ENCODE measurements around the gene KCNN4. TPM values are rescaled to one million over a fixed set of nuclear protein-coding genes. Genes with fewer than 3 reads are reported as not detected.
"Not testable (repeated sequence)": the region's sequence is repeated elsewhere in the genome, so short reads cannot be mapped to it uniquely, and the experiment has no call there.

The KCNN4 gene
- total RNA-seq, 5 donors from 2014 or later (not counting 1 experiment from before 2014, with no cell fraction given): 21.9 to 90.1 (median 37.6) TPM

DNA sequence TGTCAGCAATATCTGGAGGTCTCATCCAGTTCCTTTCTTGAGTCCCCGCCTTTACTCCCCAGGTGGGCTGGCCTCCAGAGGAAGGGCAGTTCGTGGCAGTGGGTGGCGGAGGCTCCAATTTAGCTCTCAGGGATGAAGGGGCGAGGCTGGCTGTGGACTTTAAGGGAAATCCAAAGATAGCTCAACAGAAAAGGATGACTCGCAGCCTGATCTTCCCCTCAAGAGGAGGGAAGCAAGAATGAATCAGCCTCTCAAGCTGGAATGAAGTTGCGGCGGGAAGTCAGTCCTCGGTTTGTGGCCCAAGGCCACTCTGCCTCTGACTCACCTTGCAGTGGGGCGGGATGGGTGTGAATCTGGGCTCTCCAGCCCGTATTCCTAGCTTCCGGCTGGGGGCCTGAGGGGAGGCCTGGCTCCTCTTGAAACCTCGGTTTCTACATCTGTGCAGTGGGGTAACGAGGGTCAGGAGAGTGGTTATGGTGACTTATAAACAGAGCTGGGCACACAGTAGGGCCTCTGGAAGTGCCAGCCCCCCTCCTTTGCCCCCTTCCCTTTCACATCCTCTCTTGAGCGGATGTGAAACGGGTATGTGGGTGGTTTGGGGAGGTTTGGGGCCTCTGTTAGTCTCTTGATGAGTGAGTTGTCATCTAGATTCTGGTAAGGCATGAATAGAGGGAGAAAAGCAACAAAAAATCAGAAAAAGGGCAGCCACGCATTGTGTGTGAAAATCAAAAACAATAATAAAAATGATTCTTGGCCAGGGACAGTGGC lies 15.5 kb downstream of the KCNN4 start:
- Mint-ChIP-seq H3K27ac (peak overlapping the region; percentile 90 to 91), H3K9me3 (no peaks in the 10 kb centered on the region), H3K4me3 (peak overlapping the region; percentile 19 to 57 (median 29)), H3K36me3 (peaks cover 8% of the 10 kb centered on the region), H3K27me3 (no peaks in the 10 kb centered on the region), H3K4me1 (peaks cover 30 to 50% (median 48%) of the 10 kb centered on the region in 3 donors)
- Histone ChIP-seq H3K9me3 (no peaks in the 10 kb centered on the region), H3K36me3 (ENCODE audit: control insufficient read depth in 2 of 2, extremely low read depth in 1 of 2, insufficient read depth in 1 of 2, low read length in 1 of 2) (peaks cover 4 to 22% of the 10 kb centered on the region in 2 donors), H3K27ac (ENCODE audit: low read length) (peak overlapping the region; percentile 83), H3K4me3 (ENCODE audit: control insufficient read depth in 1 of 2, extremely low read depth in 1 of 2, low read length in 1 of 2) (no peak overlapping the region), H3K27me3 (replicated peaks in 1 of 2; ENCODE audit: control insufficient read depth in 2 of 2, extremely low read depth in 1 of 2, insufficient read depth in 2 of 2, low read length in 1 of 2) (no peaks in the 10 kb centered on the region), H3K4me1 (ENCODE audit: control insufficient read depth in 1 of 2, extremely low read depth in 1 of 2, insufficient read depth in 2 of 2, low read length in 2 of 2) (peaks cover 7 to 47% of the 10 kb centered on the region in 2 experiments)
- DNase-seq: peak in 31 of 35 experiments; percentile 28 to 72 (median 45)
- ChIA-PET POLR2A (interaction anchor here in 1 of 2 donors (0.6 kb wide), 1 partner anchor 11 kb away, joined by 3 read pairs; no protein-coding TSS in a partner anchor), CTCF (interaction anchor here (0.9 to 1.5 kb wide), 5 partner anchors 10 to 97 kb away, joined by 3 to 5 read pairs (median 3); partner anchors contain the start of gene SMG9 (in 1 of the 2))
- peak; percentile 80 to 92 (median 85) for ATAC-seq (replicated peaks in 1 of 4)
- WGBS (ENCODE audit: insufficient coverage): 29% methylated on average over 9 of the region's 16 CpGs

DNA sequence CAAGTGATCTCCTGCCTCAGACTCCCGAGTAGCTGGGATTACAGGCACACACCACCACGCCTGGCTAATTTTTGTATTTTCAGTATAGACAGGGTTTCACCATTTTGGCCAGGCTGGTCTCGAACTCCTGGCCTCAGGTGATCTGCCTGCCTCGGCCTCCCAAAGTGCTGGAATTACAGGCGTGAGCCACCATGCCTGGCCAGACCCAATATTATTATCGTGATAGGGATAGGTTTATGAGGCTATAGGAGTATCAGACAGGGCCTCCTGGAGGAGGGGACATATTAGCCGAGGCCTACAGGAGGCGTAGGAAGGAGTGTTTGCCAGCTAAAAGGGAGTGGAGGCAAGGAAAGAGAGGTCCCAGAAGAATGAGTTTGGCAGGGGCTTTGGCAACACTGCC lies 16.1 kb downstream of the KCNN4 start:
- H3K4me1 Mint-ChIP-seq: peaks cover 30 to 50% (median 48%) of the 10 kb centered on the region in 3 donors

DNA sequence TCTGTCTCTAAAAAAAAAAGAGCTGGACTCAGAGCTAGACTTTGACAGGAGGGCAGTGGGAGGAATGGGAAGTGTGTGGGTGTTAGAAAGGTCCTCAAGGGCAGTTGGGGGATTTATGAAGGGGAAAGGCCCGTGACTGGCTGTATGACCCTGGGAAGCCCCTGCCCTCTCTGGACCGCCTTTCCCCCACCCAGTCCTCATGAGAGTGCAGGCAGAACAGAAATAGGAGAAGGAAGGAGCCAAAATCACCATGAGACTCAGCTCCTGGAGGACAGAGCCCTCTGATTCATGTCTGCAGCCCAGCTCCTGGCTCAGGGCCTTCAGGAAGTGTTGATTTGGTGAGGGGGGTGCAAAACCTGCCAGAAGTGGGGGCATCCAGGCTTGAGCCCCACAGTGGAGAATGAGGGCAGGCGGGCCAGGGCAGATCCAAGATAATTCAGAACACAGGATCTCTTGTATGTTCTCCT lies 17.3 kb downstream of the KCNN4 start:
- no peak overlapping the region for H3K4me3 Mint-ChIP-seq
- ChIA-PET CTCF (no interaction called here), POLR2A (no interaction called here)
- H3K9me3 Mint-ChIP-seq: no peaks in the 10 kb centered on the region
- DNase-seq: no peak
- H3K9me3 ChIP-seq: no peaks in the 10 kb centered on the region
- 86% methylated on average over 1 of the region's 3 CpGs for WGBS (ENCODE audit: insufficient coverage)
- H3K27me3 Mint-ChIP-seq: no peaks in the 10 kb centered on the region
- H3K27me3 ChIP-seq (replicated peaks in 1 of 2; ENCODE audit: control insufficient read depth in 2 of 2, extremely low read depth in 1 of 2, insufficient read depth in 2 of 2, low read length in 1 of 2): no peaks in the 10 kb centered on the region
- ATAC-seq (replicated peaks in 1 of 4): no peak
- peaks cover 4 to 8% of the 10 kb centered on the region in 2 donors for H3K36me3 ChIP-seq (ENCODE audit: control insufficient read depth in 2 of 2, extremely low read depth in 1 of 2, insufficient read depth in 1 of 2, low read length in 1 of 2)
- no peak overlapping the region for H3K27ac ChIP-seq (ENCODE audit: low read length)
- no peaks in the 10 kb centered on the region for H3K36me3 Mint-ChIP-seq
- H3K4me3 ChIP-seq (ENCODE audit: control insufficient read depth in 1 of 2, extremely low read depth in 1 of 2, low read length in 1 of 2): no peak overlapping the region
- H3K4me1 ChIP-seq (ENCODE audit: control insufficient read depth in 1 of 2, extremely low read depth in 1 of 2, insufficient read depth in 2 of 2, low read length in 2 of 2): peaks cover 7 to 47% of the 10 kb centered on the region in 2 experiments
- peak overlapping the region; percentile 69 for H3K27ac Mint-ChIP-seq
- H3K4me1 Mint-ChIP-seq: peaks cover 30 to 53% (median 48%) of the 10 kb centered on the region in 3 donors

More for the DNA sequence above, 16.1 kb downstream of the KCNN4 start:
- peaks cover 4 to 20% of the 10 kb centered on the region in 2 donors for H3K36me3 ChIP-seq (ENCODE audit: control insufficient read depth in 2 of 2, extremely low read depth in 1 of 2, insufficient read depth in 1 of 2, low read length in 1 of 2)
- peaks cover 7 to 47% of the 10 kb centered on the region in 2 experiments for H3K4me1 ChIP-seq (ENCODE audit: control insufficient read depth in 1 of 2, extremely low read depth in 1 of 2, insufficient read depth in 2 of 2, low read length in 2 of 2)
- peak overlapping the region; percentile 83 for H3K27ac ChIP-seq (ENCODE audit: low read length)
- ATAC-seq (replicated peaks in 1 of 4); H3K27me3 ChIP-seq (replicated peaks in 1 of 2; ENCODE audit: control insufficient read depth in 2 of 2, extremely low read depth in 1 of 2, insufficient read depth in 2 of 2, low read length in 1 of 2); H3K9me3 ChIP-seq; H3K36me3 Mint-ChIP-seq; DNase-seq; H3K9me3 Mint-ChIP-seq; H3K4me3 ChIP-seq (ENCODE audit: control insufficient read depth in 1 of 2, extremely low read depth in 1 of 2, low read length in 1 of 2); H3K27me3 Mint-ChIP-seq: not testable (repeated sequence)
- WGBS (ENCODE audit: insufficient coverage): 82% methylated on average over 8 of the region's 8 CpGs
- Mint-ChIP-seq H3K27ac (peak overlapping the region; percentile 90 to 91), H3K4me3 (peak overlapping the region in 1 of 3 donors; percentile 57)
- ChIA-PET CTCF (interaction anchor here (0.9 to 1.5 kb wide), 5 partner anchors 10 to 96 kb away, joined by 3 to 5 read pairs (median 3); partner anchors contain the start of gene SMG9 (in 1 of the 2)), POLR2A (interaction anchor here in 1 of 2 donors (0.6 kb wide), 1 partner anchor 11 kb away, joined by 3 read pairs; no protein-coding TSS in a partner anchor)

DNA sequence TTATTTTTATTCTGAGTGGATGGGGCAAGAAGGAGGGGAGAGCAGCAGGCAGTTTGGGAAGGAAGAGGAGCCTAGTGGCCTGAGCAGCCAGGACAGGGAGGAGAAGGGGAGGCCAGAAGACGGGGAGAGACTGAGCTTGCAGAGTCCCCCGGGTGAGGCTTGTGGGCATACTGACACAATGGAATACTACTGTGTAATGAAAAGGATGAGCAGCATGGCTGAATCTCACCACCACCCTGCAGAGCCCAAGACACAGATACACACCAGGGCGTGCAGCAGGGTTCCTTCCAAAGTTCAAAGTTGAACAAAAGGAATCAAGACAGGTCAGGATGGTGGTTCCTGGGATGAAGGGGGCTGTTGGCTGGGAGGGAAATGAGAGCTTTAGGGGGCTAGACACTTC lies 18.0 kb downstream of the KCNN4 start:
- ChIA-PET CTCF (interaction anchor here in 1 of 2 donors (1.6 kb wide), 1 partner anchor 17 kb away, joined by 4 read pairs; no protein-coding TSS in a partner anchor), POLR2A (no interaction called here)
- Mint-ChIP-seq H3K36me3 (no peaks in the 10 kb centered on the region), H3K27me3 (no peaks in the 10 kb centered on the region), H3K9me3 (no peaks in the 10 kb centered on the region), H3K4me1 (peaks cover 30 to 51% (median 48%) of the 10 kb centered on the region in 3 donors), H3K4me3 (no peak overlapping the region), H3K27ac (peak overlapping the region; percentile 9 to 69)
- no CpG with 5 or more reads among the region's 3 CpGs for WGBS (ENCODE audit: insufficient coverage)
- H3K9me3 ChIP-seq: no peaks in the 10 kb centered on the region
- ATAC-seq (replicated peaks in 1 of 4) (no peak), DNase-seq (no peak)
- no peaks in the 10 kb centered on the region for H3K27me3 ChIP-seq (replicated peaks in 1 of 2; ENCODE audit: control insufficient read depth in 2 of 2, extremely low read depth in 1 of 2, insufficient read depth in 2 of 2, low read length in 1 of 2)
- peaks cover 4 to 6% of the 10 kb centered on the region in 2 donors for H3K36me3 ChIP-seq (ENCODE audit: control insufficient read depth in 2 of 2, extremely low read depth in 1 of 2, insufficient read depth in 1 of 2, low read length in 1 of 2)
- no peak overlapping the region for H3K27ac ChIP-seq (ENCODE audit: low read length)
- peaks cover 7 to 47% of the 10 kb centered on the region in 2 experiments for H3K4me1 ChIP-seq (ENCODE audit: control insufficient read depth in 1 of 2, extremely low read depth in 1 of 2, insufficient read depth in 2 of 2, low read length in 2 of 2)
- no peak overlapping the region for H3K4me3 ChIP-seq (ENCODE audit: control insufficient read depth in 1 of 2, extremely low read depth in 1 of 2, low read length in 1 of 2)

DNA sequence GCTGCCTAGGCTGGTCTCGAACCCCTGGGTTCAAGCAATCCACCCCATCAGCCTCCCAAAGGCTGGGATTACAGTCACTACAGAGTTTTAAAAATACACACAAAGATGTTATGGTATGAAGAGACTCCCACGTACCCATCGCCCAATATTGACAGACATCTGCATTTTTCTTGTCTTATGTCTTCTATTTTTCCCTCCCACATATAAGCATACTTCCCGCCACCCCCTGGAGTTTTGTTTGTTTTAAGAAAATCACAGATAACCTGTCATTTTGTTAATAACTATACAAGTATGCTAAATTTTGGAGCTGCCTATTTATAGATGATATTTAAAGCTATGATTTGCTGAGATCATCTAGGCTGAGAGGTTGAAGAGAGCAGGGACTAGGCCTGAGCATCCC lies 19.8 kb downstream of the KCNN4 start:
- no peak for ATAC-seq (replicated peaks in 1 of 4)
- H3K27ac ChIP-seq (ENCODE audit: low read length): no peak overlapping the region
- peaks cover 24 to 44% (median 41%) of the 10 kb centered on the region in 3 donors for H3K4me1 Mint-ChIP-seq

DNA sequence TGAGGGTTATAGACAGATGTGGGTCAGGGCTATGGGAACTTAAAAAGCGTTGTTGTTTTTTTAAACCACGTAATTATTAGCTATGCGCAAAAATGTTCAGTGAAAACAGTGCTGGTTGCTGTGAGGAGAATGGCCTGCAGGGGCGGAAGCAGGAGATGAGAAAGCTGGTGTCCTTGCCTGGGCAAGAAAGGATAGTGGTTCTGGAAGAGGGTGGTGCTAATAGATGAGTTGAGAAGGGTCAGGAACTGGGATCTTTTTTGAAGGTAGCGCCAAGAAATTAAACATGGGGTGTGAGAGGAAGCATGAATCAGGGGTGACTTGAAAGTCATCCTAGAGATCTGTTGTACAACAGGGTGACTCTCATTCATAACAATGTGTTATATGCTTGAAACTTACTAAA lies 21.3 kb downstream of the KCNN4 start:
- Histone ChIP-seq H3K27me3 (replicated peaks in 1 of 2; ENCODE audit: control insufficient read depth in 2 of 2, extremely low read depth in 1 of 2, insufficient read depth in 2 of 2, low read length in 1 of 2) (no peaks in the 10 kb centered on the region), H3K4me1 (ENCODE audit: control insufficient read depth in 1 of 2, extremely low read depth in 1 of 2, insufficient read depth in 2 of 2, low read length in 2 of 2) (peaks cover 0 to 29% of the 10 kb centered on the region in 2 experiments), H3K27ac (ENCODE audit: low read length) (no peak overlapping the region), H3K9me3 (no peaks in the 10 kb centered on the region), H3K4me3 (ENCODE audit: control insufficient read depth in 1 of 2, extremely low read depth in 1 of 2, low read length in 1 of 2) (no peak overlapping the region), H3K36me3 (ENCODE audit: control insufficient read depth in 2 of 2, extremely low read depth in 1 of 2, insufficient read depth in 1 of 2, low read length in 1 of 2) (no peaks in the 10 kb centered on the region)
- no peak for DNase-seq
- POLR2A ChIA-PET: no interaction called here
- Mint-ChIP-seq H3K4me3 (no peak overlapping the region), H3K36me3 (no peaks in the 10 kb centered on the region), H3K9me3 (no peaks in the 10 kb centered on the region), H3K4me1 (peaks cover 18 to 41% (median 38%) of the 10 kb centered on the region in 3 donors), H3K27me3 (no peaks in the 10 kb centered on the region), H3K27ac (no peak overlapping the region)
- no peak for ATAC-seq (replicated peaks in 1 of 4)
- 92% methylated on average over 4 of the region's 5 CpGs for WGBS (ENCODE audit: insufficient coverage)
- CTCF ChIA-PET: no interaction called here

More for the DNA sequence above, 19.8 kb downstream of the KCNN4 start:
- Histone ChIP-seq H3K27me3 (replicated peaks in 1 of 2; ENCODE audit: control insufficient read depth in 2 of 2, extremely low read depth in 1 of 2, insufficient read depth in 2 of 2, low read length in 1 of 2) (no peaks in the 10 kb centered on the region), H3K36me3 (ENCODE audit: control insufficient read depth in 2 of 2, extremely low read depth in 1 of 2, insufficient read depth in 1 of 2, low read length in 1 of 2) (no peaks in the 10 kb centered on the region), H3K4me3 (ENCODE audit: control insufficient read depth in 1 of 2, extremely low read depth in 1 of 2, low read length in 1 of 2) (no peak overlapping the region), H3K4me1 (ENCODE audit: control insufficient read depth in 1 of 2, extremely low read depth in 1 of 2, insufficient read depth in 2 of 2, low read length in 2 of 2) (peaks cover 1 to 33% of the 10 kb centered on the region in 2 experiments), H3K9me3 (no peaks in the 10 kb centered on the region)
- CTCF ChIA-PET: interaction anchor here in 1 of 2 donors (1.0 kb wide), 1 partner anchor 16 kb away, joined by 3 read pairs; no protein-coding TSS in a partner anchor
- no CpG with 5 or more reads among the region's 4 CpGs for whole genome bisulfite sequencing (ENCODE audit: insufficient coverage)
- no peak for DNase-seq
- no peaks in the 10 kb centered on the region for H3K36me3 Mint-ChIP-seq
- no peaks in the 10 kb centered on the region for H3K27me3 Mint-ChIP-seq
- H3K9me3 Mint-ChIP-seq: no peaks in the 10 kb centered on the region
- POLR2A ChIA-PET: no interaction called here
- H3K27ac Mint-ChIP-seq: no peak overlapping the region
- H3K4me3 Mint-ChIP-seq: no peak overlapping the region
